ENCODE data around the gene STXBP3.

Gene STXBP3

GRCh38 chr1:108841703-108842102 is 95.2 kb downstream of the STXBP3 start:
- no peak for DNase-seq (ENCODE audit: low read depth, low spot score)

- DNase-seq (ENCODE audit: low read depth, low spot score) = no peak
Measured at GRCh38 chr1:108842525-108843181, 96.2 kb downstream of the STXBP3 start.

- no peak for DNase-seq (ENCODE audit: low read depth, low spot score)
Measured at GRCh38 chr1:108843390-108844137, 97.1 kb downstream of the STXBP3 start.

GRCh38 chr1:108845446-108845845 is 99.0 kb downstream of the STXBP3 start:
- no peak for DNase-seq (ENCODE audit: low read depth, low spot score)

- DNase-seq (ENCODE audit: low read depth, low spot score) = no peak
Measured at GRCh38 chr1:108845991-108846390, 99.5 kb downstream of the STXBP3 start.

- DNase-seq (ENCODE audit: low read depth, low spot score) = no peak
Measured at GRCh38 chr1:108847494-108847893, 101.0 kb downstream of the STXBP3 start.

GRCh38 chr1:108848806-108849205 is 102.3 kb downstream of the STXBP3 start:
- DNase-seq (ENCODE audit: low read depth, low spot score) = no peak

- no peak for DNase-seq (ENCODE audit: low read depth, low spot score)
Measured at GRCh38 chr1:108850929-108851328, 104.5 kb downstream of the STXBP3 start.

GRCh38 chr1:108851567-108851966 is 105.1 kb downstream of the STXBP3 start:
- no peak for DNase-seq (ENCODE audit: low read depth, low spot score)

GRCh38 chr1:108852221-108852975 is 105.9 kb downstream of the STXBP3 start:
- DNase-seq (ENCODE audit: low read depth, low spot score) = no peak

GRCh38 chr1:108854221-108855019 is 107.9 kb downstream of the STXBP3 start:
- DNase-seq (ENCODE audit: low read depth, low spot score) = no peak

- DNase-seq (ENCODE audit: low read depth, low spot score) = no peak
Measured at GRCh38 chr1:108856994-108857393, 110.5 kb downstream of the STXBP3 start, which contains the start of gene AKNAD1. Gene AKNAD1 (minus strand): TSS chr1:108857094. CDS start chr1:108852664, 4,430 bp downstream.

- no peak for DNase-seq (ENCODE audit: low read depth, low spot score)
Measured at GRCh38 chr1:108858230-108858950, 111.9 kb downstream of the STXBP3 start.

All from activated CD4-positive, CD25-positive, alpha-beta regulatory T cell treated with anti-CD3 and anti-CD28 coated beads, Interleukin-2, amount 50 U/mL, for 16 hours (primary cell).